GM12878 (cell line): ENCODE measurements around the gene HMGB4. TPM values are rescaled to one million over a fixed set of nuclear protein-coding genes. Genes with fewer than 3 reads are reported as not detected.

Experiments
- ATAC-seq: fragments of 200-7000 bp; cut with Tn5 transposase; 3 replicates; pipeline ENCODE4 v1.9.1; 2020; ENCODE audit warnings: mild to moderate bottlenecking, moderate library complexity
- BruUV-seq: library from RNA; stranded (reverse); fragments of 400-500 nt; replicated peaks from 2 replicates; lab custom pipeline; 2021; lab: Mats Ljungman, UMichigan
- CTCF ChIA-PET: fragments of 300-600 bp; sonication (Branson Sonifier 250); formaldehyde crosslinking; extraction: SDS; loops from one replicate; lab custom pipeline; 2021; ENCODE audit warnings: inconsistent platforms; lab: Yijun Ruan, JAX
- POLR2A ChIA-PET: fragments of 350-600 bp; formaldehyde crosslinking; extraction: SDS; loops from one replicate; lab custom pipeline; 2021; ENCODE audit warnings: inconsistent platforms; lab: Charles Lee
- RAD21 ChIA-PET: fragments of 300-600 bp; sonication (Branson Sonifier 250); formaldehyde crosslinking; loops from one replicate; lab custom pipeline; 2023; ENCODE audit warnings: antibody characterized with exemption; ENCODE audit not compliant: unreplicated experiment; lab: Charles Lee
- SMC1A ChIA-PET: fragments of 300-600 bp; sonication (Branson Sonifier 250); formaldehyde crosslinking; loops from one replicate; lab custom pipeline; 2023; ENCODE audit not compliant: unreplicated experiment, uncharacterized antibody; lab: Charles Lee
- DNase-seq: peaks from one replicate; pipeline ENCODE4 v3.0.0-alpha.2; 2011; ENCODE audit warnings: low read depth, low spot score
- FAIRE-seq: peaks from 3 replicates; lab custom pipeline; 2011; peaks lifted over from hg19 to GRCh38; lab: Jason Lieb, UNC
- H2AFZ ChIP-seq: 2 replicates; pipeline ENCODE4 v1.6.0; 2011; ENCODE audit warnings: low read depth, low read length, control low read depth; ENCODE audit not compliant: control insufficient read depth
- H3K27ac ChIP-seq: 2 replicates; pipeline ENCODE4 v1.5.1; 2011; ENCODE audit warnings: control low read depth; ENCODE audit not compliant: control insufficient read depth, insufficient read depth
- H3K27me3 ChIP-seq, 2 experiments: replicated peaks in 1 of 2; 2 replicates each; pipeline versions ENCODE4 v1.6.0 to v1.6.1; 2011; ENCODE audit warnings: low read length in 1 of 2; ENCODE audit not compliant: control insufficient read depth in 2 of 2, insufficient read depth in 2 of 2
- H3K36me3 ChIP-seq, 2 experiments: 2 replicates each; pipeline ENCODE4 v1.5.1; 2011; ENCODE audit warnings: low read length in 1 of 2; ENCODE audit not compliant: control insufficient read depth in 2 of 2, insufficient read depth in 2 of 2
- H3K4me1 ChIP-seq: 2 replicates; pipeline ENCODE4 v1.6.1; 2011; ENCODE audit warnings: mild to moderate bottlenecking, low read length, moderate library complexity, mixed read lengths; ENCODE audit not compliant: control insufficient read depth, insufficient read depth
- H3K4me2 ChIP-seq: 2 replicates; pipeline ENCODE4 v1.6.0; 2011; ENCODE audit warnings: control low read depth; ENCODE audit not compliant: control insufficient read depth, insufficient read depth
- H3K4me3 ChIP-seq: fragments of 200-600 bp; sonication (generic); 2 replicates; pipeline ENCODE4 v1.5.1; 2016
- H3K79me2 ChIP-seq: 2 replicates; pipeline ENCODE4 v1.6.0; 2011; ENCODE audit warnings: low read length; ENCODE audit not compliant: control insufficient read depth, insufficient read depth
- H3K9ac ChIP-seq: 2 replicates; pipeline ENCODE4 v1.8.0; 2011; ENCODE audit warnings: low read length, control low read depth, mixed read lengths; ENCODE audit not compliant: control insufficient read depth, insufficient read depth
- H3K9me3 ChIP-seq: replicated peaks from 3 replicates; pipeline ENCODE4 v1.5.1; 2011; ENCODE audit warnings: mild to moderate bottlenecking, low read length; ENCODE audit not compliant: control insufficient read depth, insufficient read depth
- H4K20me1 ChIP-seq: 2 replicates; pipeline ENCODE4 v1.6.0; 2011; ENCODE audit not compliant: control insufficient read depth, insufficient read depth
- CEBPB ChIP-seq, 2 experiments: fragments of 150-350 bp in 1 of 2; IDR thresholded peaks; 2 replicates each; pipeline ENCODE4 v1.6.1; 2012 to 2014; ENCODE audit warnings: low read depth in 2 of 2, low read length in 2 of 2, borderline replicate concordance in 1 of 2, inconsistent platforms in 1 of 2
- HCFC1 ChIP-seq: fragments of 150-350 bp; IDR thresholded peaks from 2 replicates; pipeline ENCODE4 v1.6.1; 2014; ENCODE audit warnings: low read length
- HDGF ChIP-seq: fragments of 450-650 bp; IDR thresholded peaks from 2 replicates; pipeline ENCODE4 v1.6.1; 2016; ENCODE audit warnings: antibody characterized with exemption
- MEF2B ChIP-seq: fragments of 450-650 bp; IDR thresholded peaks from 2 replicates; pipeline ENCODE4 v1.6.1; 2018; ENCODE audit warnings: mild to moderate bottlenecking, moderate library complexity; ENCODE audit not compliant: partially characterized antibody, poor library complexity, severe bottlenecking
- PAX8 ChIP-seq: fragments of 450-650 bp; IDR thresholded peaks from 2 replicates; pipeline ENCODE4 v1.6.1; 2017; ENCODE audit warnings: mild to moderate bottlenecking, moderate library complexity
- PBX3 ChIP-seq: IDR thresholded peaks from 2 replicates; pipeline ENCODE4 v1.6.1; 2011; ENCODE audit warnings: mild to moderate bottlenecking, low read depth, low read length, moderate library complexity; ENCODE audit not compliant: insufficient replicate concordance
- RBBP5 ChIP-seq: fragments of 200-600 bp; sonication (generic); conservative IDR thresholded peaks from 2 replicates; pipeline ENCODE4 v1.6.1; 2016
- SIN3A ChIP-seq: IDR thresholded peaks from 2 replicates; pipeline ENCODE4 v1.6.1; 2012; ENCODE audit warnings: low read depth, low read length, improper control_type of control experiment
- SMC3 ChIP-seq: IDR thresholded peaks from 2 replicates; pipeline ENCODE4 v1.6.1; 2011; ENCODE audit warnings: low read length, improper control_type of control experiment, borderline replicate concordance
- STAT1 ChIP-seq: fragments of 450-650 bp; conservative IDR thresholded peaks from 2 replicates; pipeline ENCODE4 v1.6.1; 2014; ENCODE audit warnings: antibody characterized with exemption, mild to moderate bottlenecking
- WRNIP1 ChIP-seq: IDR thresholded peaks from 2 replicates; pipeline ENCODE4 v1.6.1; 2011; ENCODE audit warnings: low read depth, low read length, improper control_type of control experiment, borderline replicate concordance
- ZNF24 ChIP-seq: fragments of 450-650 bp; IDR thresholded peaks from 2 replicates; pipeline ENCODE4 v1.6.1; 2017; ENCODE audit warnings: antibody characterized with exemption, mild to moderate bottlenecking
- in situ Hi-C: fragments of 300-500 bp; cut with MboI; formaldehyde crosslinking; loops from 9 replicates; pipeline ENCODE4 v1.14.3; 2018; ENCODE audit warnings: mixed read lengths
- intact Hi-C: fragments of 100-400 bp; cut with micrococcal nuclease; formaldehyde crosslinking; loops from one replicate; pipeline ENCODE4 v1.14.2; 2022; ENCODE audit not compliant: unreplicated experiment
- polyA plus RNA-seq, 11 experiments: library from polyadenylated mRNA; depleted of rRNA in 4 of 11; unstranded in 6 of 11; stranded (reverse) in 5 of 11; fragments of >200 nt; fragmentation: Nextera tagmentation in 4 of 11; fragmentation: Illumina TruSeq in 1 of 11; extraction: Ambion mirVana in 4 of 11; extraction: Trizol in 1 of 11; gene quantifications; 1 replicate in 1 of 11; 2 replicates in 10 of 11; pipeline versions ENCODE4 v1.2.1 to v1.2.3, GENCODE V29; 2011 to 2016; ENCODE audit warnings: inconsistent platforms in 2 of 11, missing spikeins in 2 of 11, low read depth in 1 of 11
- total RNA-seq, 4 experiments: library from RNA; depleted of rRNA in 3 of 4; stranded (reverse); fragments of >200 nt in 3 of 4; fragmentation: Illumina TruSeq in 1 of 4; extraction: Trizol in 1 of 4; gene quantifications; 2 replicates each; pipeline versions ENCODE4 v1.2.1 to v1.2.3, GENCODE V29; 2013 to 2021

The HMGB4 gene
- total and polyA plus RNA-seq, 10 of the 15 experiments (the other 5 are each of a cell fraction or from before 2014, with no cell fraction given) = not detected

- H3K9me3 ChIP-seq = no peaks in the 10 kb centered on the region; the same call in 2 of the 3 replicates
- TF ChIP-seq STAT1 (no peak), WRNIP1 (no peak), CEBPB (IDR thresholded peaks at IDR 0.05; ENCODE audit: borderline replicate concordance in 1 of 2, low read depth in 2 of 2, low read length in 2 of 2) (no peak), PBX3 (no peak), MEF2B (no peak), RBBP5 (no peak), SIN3A (no peak), HDGF (no peak), PAX8 (no peak), SMC3 (no peak), HCFC1 (no peak), ZNF24 (no peak)
- TF ChIP-seq, all 136 proteins: peak for 0
- H3K4me2 ChIP-seq = no peak overlapping the region
- H3K4me1 ChIP-seq = no peaks in the 10 kb centered on the region
- no TSS peak for BruUV-seq
- no peak overlapping the region for H3K27ac ChIP-seq
- intact Hi-C loops = no loop called here
- H3K4me3 ChIP-seq = no peak overlapping the region
- in situ Hi-C loops = no loop called here
- FAIRE-seq = no peak
- CTCF ChIA-PET = interaction anchor here (1.2 to 1.5 kb wide), 2 partner anchors 11 to 142 kb away, joined by 3 read pairs; no protein-coding TSS in a partner anchor
- RAD21 ChIA-PET = no interaction called here
- POLR2A ChIA-PET = no interaction called here
- no peaks in the 10 kb centered on the region for H4K20me1 ChIP-seq
- SMC1A ChIA-PET = no interaction called here
- H3K9ac ChIP-seq = no peak overlapping the region
- ATAC-seq = no peak
- H3K79me2 ChIP-seq = no peaks in the 10 kb centered on the region
- H3K27me3 ChIP-seq = no peaks in the 10 kb centered on the region; a peak in 1 of 4 replicates
- H3K36me3 ChIP-seq = no peaks in the 10 kb centered on the region
- no peak overlapping the region for H2AFZ ChIP-seq
- DNase-seq = no peak
These were observed 8.4 kb downstream of the HMGB4 start for GRCh38 chr1:33872275-33872674.
